SU-DHL-6 (cell line): Measurements from ENCODE around the gene FAM131B.

ENCODE experiments used
- H2AFZ ChIP-seq: fragments of 200-600 bp; sonication (generic); 2 replicates; pipeline ENCODE4 v1.6.1; 2014; ENCODE audit warnings: low read depth, mild to moderate bottlenecking, moderate library complexity, mixed read lengths, antibody characterized with exemption, low read length; ENCODE audit not compliant: severe bottlenecking
- H3F3A ChIP-seq: fragments of 200-600 bp; shearing (Covaris generic); 2 replicates; pipeline ENCODE4 v1.6.0; 2016; ENCODE audit warnings: antibody characterized with exemption, mild to moderate bottlenecking; ENCODE audit not compliant: insufficient read depth
- H3K27ac ChIP-seq: fragments of 200-600 bp; sonication (generic); 2 replicates; pipeline ENCODE4 v1.5.1; 2016; ENCODE audit warnings: low read depth, mild to moderate bottlenecking, low read length, moderate library complexity, mixed read lengths
- H3K27me3 ChIP-seq: fragments of 200-600 bp; sonication (generic), shearing (Covaris generic); 2 replicates; pipeline ENCODE4 v1.6.0; 2014; ENCODE audit warnings: mild to moderate bottlenecking, low read length
- H3K36me3 ChIP-seq: fragments of 200-600 bp; sonication (generic); 2 replicates; pipeline ENCODE4 v1.6.1; 2014; ENCODE audit warnings: mild to moderate bottlenecking, low read length, mixed read lengths
- H3K4me2 ChIP-seq: fragments of 300-600, 200-600 bp; shearing (Covaris generic), sonication (generic); 2 replicates; pipeline ENCODE4 v1.6.0; 2014; ENCODE audit warnings: low read length, low read depth, mild to moderate bottlenecking; ENCODE audit not compliant: poor library complexity, severe bottlenecking
- H3K4me3 ChIP-seq: fragments of 200-600 bp; sonication (generic); 2 replicates; pipeline ENCODE4 v1.5.1; 2014; ENCODE audit warnings: antibody characterized with exemption, low read length, mild to moderate bottlenecking, mixed read lengths; ENCODE audit not compliant: insufficient read depth, poor library complexity, severe bottlenecking
- H3K79me2 ChIP-seq: fragments of 200-600 bp; sonication (generic); 2 replicates; pipeline ENCODE4 v1.6.1; 2014; ENCODE audit warnings: mild to moderate bottlenecking, low read length, moderate library complexity; ENCODE audit not compliant: insufficient read depth
- H3K9ac ChIP-seq: fragments of 200-600 bp; sonication (generic); 2 replicates; pipeline ENCODE4 v1.7.0; 2014; ENCODE audit warnings: mild to moderate bottlenecking, low read length
- H3K9me2 ChIP-seq: fragments of 200-600 bp; sonication (generic); replicated peaks from 2 replicates; pipeline ENCODE4 v1.6.1; 2014; ENCODE audit warnings: low read length; ENCODE audit not compliant: insufficient read depth
- H3K9me3 ChIP-seq: fragments of 200-600 bp; sonication (generic); 2 replicates; pipeline ENCODE4 v1.6.1; 2014; ENCODE audit warnings: low read length, mixed read lengths; ENCODE audit not compliant: insufficient read depth
- H4K20me1 ChIP-seq: fragments of 200-600 bp; sonication (generic); 2 replicates; pipeline ENCODE4 v1.6.1; 2014; ENCODE audit warnings: low read depth, mild to moderate bottlenecking, antibody characterized with exemption, low read length, moderate library complexity, mixed read lengths
- EZH2phosphoT487 ChIP-seq: fragments of 200-600 bp; sonication (generic), shearing (Covaris generic); conservative IDR thresholded peaks from 2 replicates; pipeline ENCODE4 v1.6.1; 2018; ENCODE audit warnings: mild to moderate bottlenecking, antibody characterized with exemption, low read length, moderate library complexity, mixed read lengths
- TF ChIP-seq, protein P1 (sequence below): fragments of 200-600 bp; sonication (generic); IDR thresholded peaks from one replicate; pipeline ENCODE4 v1.5.1; 2017; ENCODE audit warnings: antibody characterized with exemption, mild to moderate bottlenecking, low read length, moderate library complexity; ENCODE audit not compliant: insufficient read depth, poor library complexity, severe bottlenecking

FAM131B gene

DNA sequence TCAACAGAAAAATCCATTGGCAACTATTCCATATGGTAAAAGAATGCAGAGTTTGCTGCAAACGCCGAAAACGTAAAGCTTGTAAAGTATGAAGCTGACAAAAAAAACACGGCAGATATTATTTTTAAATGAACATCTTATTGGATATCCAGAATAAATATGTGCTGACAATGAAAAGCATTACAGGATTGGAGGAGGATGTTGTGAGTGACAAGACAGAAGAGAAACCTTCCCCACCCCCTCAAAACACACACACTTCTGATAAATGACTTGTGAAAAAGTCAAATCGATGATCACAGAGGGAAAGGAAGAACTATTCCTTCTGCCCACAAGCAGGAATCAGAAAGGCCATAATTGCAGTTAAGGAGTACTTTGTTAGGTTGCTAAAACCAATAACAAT, 14.6 kb downstream of the FAM131B start:
- no peak overlapping the region for H3K4me2 ChIP-seq
- no peak overlapping the region for H2AFZ ChIP-seq
- no peak overlapping the region for H3K27ac ChIP-seq
- H3K36me3 ChIP-seq = no peaks in the 10 kb centered on the region
- TF ChIP-seq, protein P1, sequence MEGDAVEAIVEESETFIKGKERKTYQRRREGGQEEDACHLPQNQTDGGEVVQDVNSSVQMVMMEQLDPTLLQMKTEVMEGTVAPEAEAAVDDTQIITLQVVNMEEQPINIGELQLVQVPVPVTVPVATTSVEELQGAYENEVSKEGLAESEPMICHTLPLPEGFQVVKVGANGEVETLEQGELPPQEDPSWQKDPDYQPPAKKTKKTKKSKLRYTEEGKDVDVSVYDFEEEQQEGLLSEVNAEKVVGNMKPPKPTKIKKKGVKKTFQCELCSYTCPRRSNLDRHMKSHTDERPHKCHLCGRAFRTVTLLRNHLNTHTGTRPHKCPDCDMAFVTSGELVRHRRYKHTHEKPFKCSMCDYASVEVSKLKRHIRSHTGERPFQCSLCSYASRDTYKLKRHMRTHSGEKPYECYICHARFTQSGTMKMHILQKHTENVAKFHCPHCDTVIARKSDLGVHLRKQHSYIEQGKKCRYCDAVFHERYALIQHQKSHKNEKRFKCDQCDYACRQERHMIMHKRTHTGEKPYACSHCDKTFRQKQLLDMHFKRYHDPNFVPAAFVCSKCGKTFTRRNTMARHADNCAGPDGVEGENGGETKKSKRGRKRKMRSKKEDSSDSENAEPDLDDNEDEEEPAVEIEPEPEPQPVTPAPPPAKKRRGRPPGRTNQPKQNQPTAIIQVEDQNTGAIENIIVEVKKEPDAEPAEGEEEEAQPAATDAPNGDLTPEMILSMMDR = no peak
- TF ChIP-seq EZH2phosphoT487 = no peak
- no peaks in the 10 kb centered on the region for H3K79me2 ChIP-seq
- H3K27me3 ChIP-seq = no peaks in the 10 kb centered on the region
- no peaks in the 10 kb centered on the region for H3K9me3 ChIP-seq
- no peaks in the 10 kb centered on the region for H3K9me2 ChIP-seq
- H3K4me3 ChIP-seq = no peak overlapping the region
- H4K20me1 ChIP-seq = no peaks in the 10 kb centered on the region
- H3K9ac ChIP-seq = no peak overlapping the region
- H3F3A ChIP-seq = no peaks in the 10 kb centered on the region

DNA sequence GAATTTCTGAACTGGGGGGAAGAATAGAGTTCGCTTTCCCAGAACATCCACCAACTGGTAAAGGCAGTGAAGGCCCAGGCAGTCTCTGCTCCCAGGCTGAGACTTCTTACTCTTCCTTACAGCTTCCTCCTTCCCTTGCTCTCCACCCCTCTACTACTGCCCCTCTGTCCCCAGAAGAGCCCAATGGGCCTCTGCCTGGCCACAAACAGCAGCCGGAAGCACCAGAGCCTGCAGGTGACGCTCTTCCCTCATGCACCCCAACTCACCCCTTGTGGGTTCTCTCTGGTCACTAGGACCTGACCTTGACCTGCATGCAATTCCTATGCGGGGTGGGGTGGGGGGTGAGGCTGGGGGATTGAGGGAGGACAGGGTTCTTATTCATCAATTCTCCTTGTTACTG, 16.5 kb downstream of the FAM131B start:
- TF ChIP-seq, protein P1 = no peak

DNA sequence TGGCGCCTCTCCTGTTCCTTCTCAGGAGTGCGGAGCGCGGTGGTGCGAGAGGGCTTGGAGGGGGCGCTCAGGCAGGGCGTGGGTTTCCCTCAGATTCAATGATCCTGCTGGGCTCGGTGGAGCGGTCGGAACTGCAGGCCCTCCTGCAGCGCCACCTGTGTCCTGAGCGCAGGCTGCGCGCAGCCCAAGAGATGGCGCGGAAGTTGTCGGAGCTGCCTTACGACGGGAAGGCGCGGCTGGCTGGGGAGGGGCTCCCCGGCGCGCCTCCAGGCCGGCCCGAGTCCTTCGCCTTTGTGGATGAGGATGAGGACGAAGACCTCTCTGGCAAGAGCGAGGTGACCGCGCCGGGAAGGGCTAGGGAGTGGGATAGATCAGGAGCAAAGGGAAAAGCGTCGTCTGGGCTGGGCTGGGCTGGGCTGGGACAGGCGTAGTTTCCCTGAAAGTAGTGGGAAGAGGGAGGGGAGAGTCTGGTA, 17.0 kb downstream of the FAM131B start:
- Histone ChIP-seq H4K20me1 (no peaks in the 10 kb centered on the region), H3K27ac (no peak overlapping the region), H3K27me3 (no peaks in the 10 kb centered on the region), H3K9me2 (no peaks in the 10 kb centered on the region), H3K4me2 (no peak overlapping the region), H3K9me3 (no peaks in the 10 kb centered on the region), H3K36me3 (no peaks in the 10 kb centered on the region), H3K79me2 (no peaks in the 10 kb centered on the region), H3K9ac (no peak overlapping the region), H2AFZ (no peak overlapping the region), H3F3A (no peaks in the 10 kb centered on the region), H3K4me3 (no peak overlapping the region)
- TF ChIP-seq, protein P1 = no peak
- TF ChIP-seq EZH2phosphoT487 = no peak

More for the DNA sequence above, 16.5 kb downstream of the FAM131B start:
- H3K9me2 ChIP-seq = no peaks in the 10 kb centered on the region
- H3K36me3 ChIP-seq = no peaks in the 10 kb centered on the region
- H3F3A ChIP-seq = no peaks in the 10 kb centered on the region
- no peak overlapping the region for H3K27ac ChIP-seq
- no peaks in the 10 kb centered on the region for H3K27me3 ChIP-seq
- no peaks in the 10 kb centered on the region for H3K9me3 ChIP-seq
- H3K4me3 ChIP-seq = no peak overlapping the region
- H3K4me2 ChIP-seq = no peak overlapping the region
- no peaks in the 10 kb centered on the region for H4K20me1 ChIP-seq
- no peak overlapping the region for H3K9ac ChIP-seq
- no peak overlapping the region for H2AFZ ChIP-seq
- H3K79me2 ChIP-seq = no peaks in the 10 kb centered on the region

DNA sequence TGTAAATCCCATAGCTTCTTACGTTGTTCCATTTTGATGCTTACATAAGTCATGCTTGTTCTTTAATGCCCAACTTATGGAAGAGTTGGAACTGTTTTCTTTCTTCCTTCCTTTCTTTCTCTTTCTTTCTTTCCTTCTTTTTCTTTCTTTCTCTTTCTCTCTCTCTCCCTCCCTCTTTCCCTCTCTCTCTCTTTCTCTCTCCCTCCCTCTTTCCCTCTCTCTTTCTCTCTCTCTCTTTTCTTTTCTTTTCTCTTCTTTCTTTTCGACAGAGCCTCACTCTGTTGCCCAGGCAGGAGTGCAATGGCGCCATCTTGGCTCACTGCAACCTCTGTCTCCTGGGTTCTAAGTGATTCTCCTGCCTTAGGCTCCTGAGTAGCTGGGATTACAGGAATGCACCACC, 18.9 kb downstream of the FAM131B start:
- H3K9me2 ChIP-seq = no peaks in the 10 kb centered on the region
- no peaks in the 10 kb centered on the region for H3K9me3 ChIP-seq
- no peak overlapping the region for H3K27ac ChIP-seq
- H3K4me2 ChIP-seq = no peak overlapping the region
- H3K4me3 ChIP-seq = no peak overlapping the region
- no peaks in the 10 kb centered on the region for H3F3A ChIP-seq
- no peaks in the 10 kb centered on the region for H3K79me2 ChIP-seq
- no peaks in the 10 kb centered on the region for H3K27me3 ChIP-seq
- TF ChIP-seq EZH2phosphoT487 = no peak
- TF ChIP-seq, protein P1 = no peak
- H3K36me3 ChIP-seq = no peaks in the 10 kb centered on the region
- no peaks in the 10 kb centered on the region for H4K20me1 ChIP-seq
- H3K9ac ChIP-seq = no peak overlapping the region
- H2AFZ ChIP-seq = no peak overlapping the region
